Loucy (cell line): ENCODE results near the gene SH2B2.
"Not testable (repeated sequence)": the region's sequence is repeated elsewhere in the genome, so short reads cannot be mapped to it uniquely, and the experiment has no call there.

ENCODE experiments used
- H2AFZ ChIP-seq: fragments of 200-600 bp; sonication (generic); 2 replicates; pipeline ENCODE4 v1.6.0; 2016; ENCODE audit warnings: antibody characterized with exemption, mild to moderate bottlenecking, low read length, moderate library complexity
- H3F3A ChIP-seq: fragments of 200-600 bp; 2 replicates; pipeline ENCODE4 v1.6.0; 2016; ENCODE audit warnings: antibody characterized with exemption, low read depth, mild to moderate bottlenecking
- H3K27me3 ChIP-seq: fragments of 200-600 bp; sonication (generic); 2 replicates; pipeline ENCODE4 v1.6.1; 2014; ENCODE audit warnings: low read length, mild to moderate bottlenecking; ENCODE audit not compliant: insufficient read depth, poor library complexity, severe bottlenecking
- H3K36me3 ChIP-seq: fragments of 200-600 bp; sonication (generic); 2 replicates; pipeline ENCODE4 v1.6.1; 2016; ENCODE audit warnings: low read length; ENCODE audit not compliant: insufficient read depth
- H3K4me1 ChIP-seq: fragments of 200-600 bp; sonication (generic); 2 replicates; pipeline ENCODE4 v1.5.1; 2014; ENCODE audit warnings: low read length, mild to moderate bottlenecking; ENCODE audit not compliant: insufficient read depth, poor library complexity, severe bottlenecking
- H3K4me2 ChIP-seq: fragments of 200-600 bp; sonication (generic); 2 replicates; pipeline ENCODE4 v1.6.0; 2014; ENCODE audit warnings: antibody characterized with exemption, low read length, low read depth, mild to moderate bottlenecking; ENCODE audit not compliant: poor library complexity, severe bottlenecking
- H3K4me3 ChIP-seq: fragments of 200-600 bp; sonication (generic); 2 replicates; pipeline ENCODE4 v1.5.1; 2014; ENCODE audit warnings: low read length, mild to moderate bottlenecking, mixed read lengths; ENCODE audit not compliant: poor library complexity, severe bottlenecking
- H3K79me2 ChIP-seq: fragments of 200-600 bp; sonication (generic); 2 replicates; pipeline ENCODE4 v1.6.1; 2014; ENCODE audit warnings: low read length; ENCODE audit not compliant: insufficient read depth
- H3K9ac ChIP-seq: fragments of 200-600 bp; sonication (generic); 2 replicates; pipeline ENCODE4 v1.6.0; 2014; ENCODE audit warnings: mild to moderate bottlenecking, low read depth, low read length, moderate library complexity; ENCODE audit not compliant: poor library complexity, severe bottlenecking
- H3K9me2 ChIP-seq: fragments of 200-600 bp; sonication (generic); replicated peaks from 2 replicates; pipeline ENCODE4 v1.6.1; 2016; ENCODE audit warnings: low read depth, low read length, mixed read lengths
- H3K9me3 ChIP-seq: fragments of 200-600 bp; sonication (generic); 2 replicates; pipeline ENCODE4 v1.6.1; 2014; ENCODE audit warnings: mild to moderate bottlenecking, antibody characterized with exemption, low read length, low read depth; ENCODE audit not compliant: insufficient read depth
- H4K20me1 ChIP-seq: fragments of 200-600 bp; sonication (generic); 2 replicates; pipeline ENCODE4 v1.6.0; 2014; ENCODE audit warnings: antibody characterized with exemption, low read length, mild to moderate bottlenecking; ENCODE audit not compliant: insufficient read depth, poor library complexity, severe bottlenecking
- EZH2phosphoT487 ChIP-seq: fragments of 200-600 bp; IDR thresholded peaks from 2 replicates; pipeline ENCODE4 v1.6.1; 2018; ENCODE audit warnings: antibody characterized with exemption, mild to moderate bottlenecking, moderate library complexity, borderline replicate concordance
- TF ChIP-seq, protein P1 (sequence below): fragments of 200-600 bp; sonication (generic); conservative IDR thresholded peaks from 2 replicates; pipeline ENCODE4 v1.5.1; 2014; ENCODE audit warnings: mild to moderate bottlenecking, antibody characterized with exemption, low read length

Gene SH2B2

DNA sequence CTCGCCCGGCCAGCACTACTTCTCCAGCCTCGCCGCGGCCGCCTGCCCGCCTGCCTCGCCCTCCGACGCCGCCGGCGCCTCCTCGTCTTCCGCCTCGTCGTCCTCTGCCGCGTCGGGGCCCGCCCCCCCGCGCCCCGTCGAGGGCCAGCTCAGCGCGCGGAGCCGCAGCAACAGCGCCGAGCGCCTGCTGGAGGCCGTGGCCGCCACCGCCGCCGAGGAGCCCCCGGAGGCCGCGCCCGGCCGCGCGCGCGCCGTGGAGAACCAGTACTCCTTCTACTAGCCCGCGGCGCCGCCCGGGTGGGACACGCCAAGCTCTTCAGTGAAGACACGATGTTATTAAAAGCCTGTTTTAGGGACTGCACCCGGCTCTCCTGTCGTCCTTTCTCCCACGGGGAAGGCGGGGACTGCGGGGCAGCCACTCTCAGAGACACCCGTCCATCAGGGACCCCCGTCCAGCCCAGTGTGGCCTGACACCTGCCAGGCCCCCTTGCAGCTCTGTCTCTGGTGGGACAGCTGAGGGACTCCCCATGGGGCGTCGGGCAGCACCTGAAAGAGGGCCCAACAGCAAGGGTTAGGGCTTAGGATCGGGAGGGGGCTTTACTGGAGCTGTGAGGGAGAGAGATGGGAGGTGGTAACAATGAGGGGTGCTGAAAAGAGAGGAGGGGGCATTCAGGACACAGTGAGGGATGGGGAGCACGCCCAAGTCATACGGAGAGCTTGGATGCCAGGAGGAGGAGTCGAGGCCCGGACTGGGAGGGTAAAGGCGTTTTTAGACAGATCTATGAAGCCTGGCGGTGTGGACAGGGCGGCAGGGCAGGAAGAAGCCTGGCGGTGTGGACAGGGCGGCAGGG lies 34.9 kb downstream of the SH2B2 start:
- H3K4me3 ChIP-seq: no peak overlapping the region
- no peaks in the 10 kb centered on the region for H3K9me2 ChIP-seq
- no peaks in the 10 kb centered on the region for H3F3A ChIP-seq
- H2AFZ ChIP-seq: no peak overlapping the region
- H3K4me1 ChIP-seq: no peaks in the 10 kb centered on the region
- no peaks in the 10 kb centered on the region for H3K9me3 ChIP-seq
- H3K79me2 ChIP-seq: no peaks in the 10 kb centered on the region
- H3K9ac ChIP-seq: no peak overlapping the region
- no peaks in the 10 kb centered on the region for H4K20me1 ChIP-seq
- TF ChIP-seq, protein P1, sequence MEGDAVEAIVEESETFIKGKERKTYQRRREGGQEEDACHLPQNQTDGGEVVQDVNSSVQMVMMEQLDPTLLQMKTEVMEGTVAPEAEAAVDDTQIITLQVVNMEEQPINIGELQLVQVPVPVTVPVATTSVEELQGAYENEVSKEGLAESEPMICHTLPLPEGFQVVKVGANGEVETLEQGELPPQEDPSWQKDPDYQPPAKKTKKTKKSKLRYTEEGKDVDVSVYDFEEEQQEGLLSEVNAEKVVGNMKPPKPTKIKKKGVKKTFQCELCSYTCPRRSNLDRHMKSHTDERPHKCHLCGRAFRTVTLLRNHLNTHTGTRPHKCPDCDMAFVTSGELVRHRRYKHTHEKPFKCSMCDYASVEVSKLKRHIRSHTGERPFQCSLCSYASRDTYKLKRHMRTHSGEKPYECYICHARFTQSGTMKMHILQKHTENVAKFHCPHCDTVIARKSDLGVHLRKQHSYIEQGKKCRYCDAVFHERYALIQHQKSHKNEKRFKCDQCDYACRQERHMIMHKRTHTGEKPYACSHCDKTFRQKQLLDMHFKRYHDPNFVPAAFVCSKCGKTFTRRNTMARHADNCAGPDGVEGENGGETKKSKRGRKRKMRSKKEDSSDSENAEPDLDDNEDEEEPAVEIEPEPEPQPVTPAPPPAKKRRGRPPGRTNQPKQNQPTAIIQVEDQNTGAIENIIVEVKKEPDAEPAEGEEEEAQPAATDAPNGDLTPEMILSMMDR: no peak
- TF ChIP-seq EZH2phosphoT487: no peak
- no peaks in the 10 kb centered on the region for H3K36me3 ChIP-seq
- no peaks in the 10 kb centered on the region for H3K27me3 ChIP-seq
- H3K4me2 ChIP-seq: no peak overlapping the region

DNA sequence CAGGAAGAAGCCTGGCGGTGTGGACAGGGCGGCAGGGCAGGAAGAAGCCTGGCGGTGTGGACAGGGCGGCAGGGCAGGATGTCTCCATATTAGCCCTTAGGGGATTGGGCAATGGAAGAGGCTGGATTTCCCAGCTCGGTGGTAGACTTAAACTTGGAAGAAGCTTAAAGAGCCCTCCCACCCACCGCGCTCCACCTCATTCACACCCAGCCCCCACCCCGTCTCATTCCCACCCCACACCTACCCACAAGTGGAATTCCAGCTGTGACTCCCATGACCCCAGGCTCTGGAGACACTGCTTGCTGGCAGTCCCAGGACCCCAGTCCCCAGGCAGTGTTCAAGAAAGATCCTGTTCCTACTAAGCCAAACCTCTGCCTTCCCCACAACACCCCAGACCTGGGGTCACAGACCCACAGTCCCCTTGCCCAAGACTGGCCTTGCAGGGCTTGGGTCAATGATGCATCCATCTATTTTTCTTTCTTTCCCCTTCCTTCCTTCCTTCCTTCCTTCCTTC lies 35.6 kb downstream of the SH2B2 start:
- H3K27me3 ChIP-seq: no peaks in the 10 kb centered on the region
- no peaks in the 10 kb centered on the region for H4K20me1 ChIP-seq
- TF ChIP-seq, protein P1: no peak
- no peak for TF ChIP-seq EZH2phosphoT487
- H3K4me2 ChIP-seq: no peak overlapping the region
- H3K4me3 ChIP-seq: no peak overlapping the region
- H2AFZ ChIP-seq: no peak overlapping the region
- no peaks in the 10 kb centered on the region for H3K9me3 ChIP-seq
- no peaks in the 10 kb centered on the region for H3K79me2 ChIP-seq
- H3F3A ChIP-seq: no peaks in the 10 kb centered on the region
- no peak overlapping the region for H3K9ac ChIP-seq
- H3K9me2 ChIP-seq: no peaks in the 10 kb centered on the region
- H3K36me3 ChIP-seq: no peaks in the 10 kb centered on the region
- no peaks in the 10 kb centered on the region for H3K4me1 ChIP-seq

DNA sequence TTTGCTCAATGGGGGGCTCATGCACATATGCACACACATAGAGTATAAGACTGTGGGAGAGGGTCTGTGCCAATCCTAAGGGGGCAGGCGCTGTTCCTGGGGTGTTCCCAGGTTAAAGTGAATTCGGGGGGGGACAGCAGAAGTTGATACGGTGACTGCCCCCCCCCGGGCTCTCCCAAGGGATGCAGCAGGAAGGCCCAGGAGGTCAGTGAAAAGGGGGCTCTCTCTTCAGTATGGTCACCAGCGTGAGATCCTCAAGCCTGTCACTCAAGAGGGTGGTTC lies 37.2 kb downstream of the SH2B2 start:
- no peak overlapping the region for H3K4me2 ChIP-seq
- no peaks in the 10 kb centered on the region for H3K79me2 ChIP-seq
- no peaks in the 10 kb centered on the region for H3F3A ChIP-seq
- no peaks in the 10 kb centered on the region for H3K36me3 ChIP-seq
- no peaks in the 10 kb centered on the region for H3K27me3 ChIP-seq
- no peak overlapping the region for H2AFZ ChIP-seq
- no peaks in the 10 kb centered on the region for H3K9me3 ChIP-seq
- H3K4me1 ChIP-seq: no peaks in the 10 kb centered on the region
- H3K4me3 ChIP-seq: no peak overlapping the region
- H4K20me1 ChIP-seq: no peaks in the 10 kb centered on the region
- H3K9me2 ChIP-seq: no peaks in the 10 kb centered on the region
- no peak overlapping the region for H3K9ac ChIP-seq
- TF ChIP-seq, protein P1: no peak
- TF ChIP-seq EZH2phosphoT487: no peak

DNA sequence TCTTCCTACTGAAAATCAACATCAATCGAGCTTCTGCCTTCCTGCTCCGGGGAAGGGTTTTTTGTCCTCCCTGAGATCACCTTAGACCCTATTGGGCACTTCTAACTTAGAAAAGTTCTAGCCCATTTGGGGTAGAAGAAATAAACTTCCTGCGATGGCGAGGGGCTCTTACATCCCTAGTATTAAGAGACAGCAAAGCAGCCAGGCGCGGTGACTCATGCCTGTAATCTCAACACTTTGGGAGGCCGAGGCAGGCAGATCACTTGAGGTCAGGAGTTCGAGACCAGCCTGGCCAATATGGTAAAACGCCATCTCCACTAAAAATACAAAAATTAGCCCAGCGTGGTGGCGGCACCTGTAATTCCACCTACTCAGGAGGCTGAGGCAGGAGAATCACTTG lies 38.4 kb downstream of the SH2B2 start:
- H3K9me2 ChIP-seq, H3K4me2 ChIP-seq, H3K4me3 ChIP-seq, H3K9ac ChIP-seq, H3K4me1 ChIP-seq, H3K36me3 ChIP-seq, H3F3A ChIP-seq, H3K79me2 ChIP-seq, H3K27me3 ChIP-seq, H2AFZ ChIP-seq, H3K9me3 ChIP-seq, H4K20me1 ChIP-seq: not testable (repeated sequence)
